PC-3 (cell line): ENCODE measurements around the gene YPEL3. TPM values are rescaled to one million over a fixed set of nuclear protein-coding genes. Genes with fewer than 3 reads are reported as not detected.

Source experiments
- ATAC-seq: fragments of 200-7000 bp; cut with Tn5 transposase; 2 replicates; pipeline ENCODE4 v1.9.1; 2020; ENCODE audit warnings: mild to moderate bottlenecking, moderate library complexity
- BruUV-seq: library from RNA; stranded (reverse); fragments of 400-500 nt; replicated peaks from 2 replicates; lab custom pipeline; 2021; lab: Mats Ljungman, UMichigan
- CTCF ChIA-PET: fragments of 300-600 bp; sonication (Branson Sonifier 250); formaldehyde crosslinking; loops from one replicate; lab custom pipeline; 2022; ENCODE audit warnings: antibody characterized with exemption; lab: Charles Lee
- POLR2A ChIA-PET: fragments of 300-600 bp; sonication (Branson Sonifier 250); formaldehyde crosslinking; loops from one replicate; lab custom pipeline; 2022; ENCODE audit warnings: antibody characterized with exemption; ENCODE audit not compliant: unreplicated experiment; lab: Charles Lee
- DNase-seq: peaks from one replicate; pipeline ENCODE4 v3.0.0-alpha.2; 2015
- H2AFZ ChIP-seq: fragments of 300-600 bp; sonication (generic); 2 replicates; pipeline ENCODE4 v1.6.0; 2016; ENCODE audit warnings: antibody characterized with exemption, low read length
- H3F3A ChIP-seq: fragments of 300-600 bp; sonication (generic); one replicate; pipeline ENCODE4 v1.6.0; 2017; ENCODE audit warnings: antibody characterized with exemption, low read length, control low read depth, mild to moderate bottlenecking; ENCODE audit not compliant: unreplicated experiment
- H3K27ac ChIP-seq: fragments of 300-600 bp; sonication (generic); 2 replicates; pipeline ENCODE4 v1.5.1; 2016; ENCODE audit warnings: mild to moderate bottlenecking, low read length
- H3K27me3 ChIP-seq: fragments of 300-600 bp; sonication (generic); 2 replicates; pipeline ENCODE4 v1.6.1; 2016; ENCODE audit warnings: low read length, mixed read lengths
- H3K36me3 ChIP-seq: fragments of 300-600 bp; sonication (generic); 2 replicates; pipeline ENCODE4 v1.6.1; 2016; ENCODE audit warnings: low read depth, mixed run types, low read length, mixed read lengths
- H3K4me1 ChIP-seq: fragments of 300-600 bp; sonication (generic); 2 replicates; pipeline ENCODE4 v1.5.1; 2016; ENCODE audit warnings: low read length; ENCODE audit not compliant: insufficient read depth
- H3K4me2 ChIP-seq: fragments of 300-600 bp; sonication (generic); 2 replicates; pipeline ENCODE4 v1.6.0; 2016; ENCODE audit warnings: low read length
- H3K4me3 ChIP-seq: fragments of 300-600 bp; sonication (generic); 2 replicates; pipeline ENCODE4 v1.5.1; 2016; ENCODE audit warnings: mild to moderate bottlenecking, low read length, mixed read lengths
- H3K79me2 ChIP-seq: fragments of 300-600 bp; sonication (generic); 2 replicates; pipeline ENCODE4 v1.6.1; 2017; ENCODE audit warnings: low read length, mixed read lengths
- H3K9ac ChIP-seq: fragments of 300-600 bp; sonication (generic); 2 replicates; pipeline ENCODE4 v1.6.0; 2016; ENCODE audit warnings: mild to moderate bottlenecking, low read length
- H3K9me2 ChIP-seq: fragments of 300-600 bp; sonication (generic); replicated peaks from 2 replicates; pipeline ENCODE4 v1.6.1; 2016; ENCODE audit warnings: mixed run types, low read length, mixed read lengths
- H3K9me3 ChIP-seq: fragments of 300-600 bp; sonication (generic); 2 replicates; pipeline ENCODE4 v1.6.1; 2016; ENCODE audit warnings: low read length, mixed read lengths
- H4K20me1 ChIP-seq: fragments of 300-600 bp; sonication (generic); 2 replicates; pipeline ENCODE4 v1.6.1; 2016; ENCODE audit warnings: low read length, mixed read lengths
- EZH2 ChIP-seq: fragments of 300-600 bp; sonication (generic); IDR thresholded peaks from one replicate; pipeline ENCODE4 v1.6.1; 2017; ENCODE audit warnings: antibody characterized with exemption, mild to moderate bottlenecking, low read length; ENCODE audit not compliant: unreplicated experiment
- EZH2phosphoT487 ChIP-seq: fragments of 300-600 bp; sonication (generic); IDR thresholded peaks from 2 replicates; pipeline ENCODE4 v1.6.1; 2018; ENCODE audit warnings: mild to moderate bottlenecking, antibody characterized with exemption, low read length, borderline replicate concordance
- intact Hi-C: fragments of 100-400 bp; cut with micrococcal nuclease; formaldehyde crosslinking; loops from 2 replicates; pipeline ENCODE4 v1.9.0; 2023
- total RNA-seq: library from RNA; depleted of rRNA; stranded (reverse); fragments of >200 nt; gene quantifications from 2 replicates; pipeline ENCODE4 v1.2.3, GENCODE V29; 2014
- TF ChIP-seq, protein P1 (sequence below): fragments of 300-600 bp; sonication (generic); conservative IDR thresholded peaks from 2 replicates; pipeline ENCODE4 v1.5.1; 2017; ENCODE audit warnings: antibody characterized with exemption, low read depth, mild to moderate bottlenecking, low read length

YPEL3 gene
- total RNA-seq, 1 experiment from 2014 or later = 7.7 TPM

DNA sequence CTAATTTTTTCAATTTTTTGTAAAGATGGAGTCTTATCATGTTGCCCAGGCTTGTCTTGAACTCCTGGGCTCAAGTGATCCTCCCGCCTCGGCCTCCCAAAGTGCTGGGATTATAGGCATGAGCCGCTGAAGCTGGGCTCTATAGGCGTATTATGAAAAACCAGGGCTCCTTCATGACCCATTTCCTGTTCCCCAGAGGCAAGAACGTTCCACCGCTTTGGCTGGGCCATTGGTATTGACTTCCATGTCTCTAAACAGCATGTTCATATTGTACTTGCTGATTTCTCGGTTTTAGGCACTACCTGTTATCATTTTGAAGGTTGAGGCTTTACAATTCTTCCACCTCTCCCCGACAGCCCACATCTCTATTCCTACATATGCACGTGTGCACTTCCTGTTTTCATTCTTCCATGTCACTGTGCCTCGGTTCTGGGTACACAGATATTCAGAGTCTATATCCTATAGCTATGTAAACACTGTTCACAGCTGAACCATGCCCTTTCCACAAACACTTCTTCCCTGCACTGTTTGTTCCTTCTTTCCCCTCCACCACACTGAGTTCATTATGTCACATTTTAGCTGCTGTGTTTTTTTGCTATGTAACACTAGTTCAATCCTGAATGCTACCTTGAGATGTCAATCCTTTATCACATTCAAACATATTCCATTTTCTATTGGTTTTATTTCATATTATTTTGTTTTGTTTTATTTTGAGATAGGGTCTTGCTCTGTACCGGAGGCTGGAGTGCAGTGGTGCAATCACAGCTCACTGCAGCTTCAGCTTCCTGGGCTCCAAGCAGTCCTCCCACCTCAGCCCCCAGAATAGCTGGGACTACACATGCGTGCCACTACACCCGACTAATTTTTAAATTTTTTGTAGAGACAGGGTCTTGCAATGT lies 43.8 kb upstream of the YPEL3 start:
- H3K9me3 ChIP-seq = no peaks in the 10 kb centered on the region
- DNase-seq = no peak
- intact Hi-C loops = no loop called here
- no peaks in the 10 kb centered on the region for H3F3A ChIP-seq
- no peak overlapping the region for H3K4me3 ChIP-seq
- no peaks in the 10 kb centered on the region for H3K79me2 ChIP-seq
- ChIA-PET CTCF (no interaction called here), POLR2A (no interaction called here)
- BruUV-seq = no TSS peak
- TF ChIP-seq, protein P1, sequence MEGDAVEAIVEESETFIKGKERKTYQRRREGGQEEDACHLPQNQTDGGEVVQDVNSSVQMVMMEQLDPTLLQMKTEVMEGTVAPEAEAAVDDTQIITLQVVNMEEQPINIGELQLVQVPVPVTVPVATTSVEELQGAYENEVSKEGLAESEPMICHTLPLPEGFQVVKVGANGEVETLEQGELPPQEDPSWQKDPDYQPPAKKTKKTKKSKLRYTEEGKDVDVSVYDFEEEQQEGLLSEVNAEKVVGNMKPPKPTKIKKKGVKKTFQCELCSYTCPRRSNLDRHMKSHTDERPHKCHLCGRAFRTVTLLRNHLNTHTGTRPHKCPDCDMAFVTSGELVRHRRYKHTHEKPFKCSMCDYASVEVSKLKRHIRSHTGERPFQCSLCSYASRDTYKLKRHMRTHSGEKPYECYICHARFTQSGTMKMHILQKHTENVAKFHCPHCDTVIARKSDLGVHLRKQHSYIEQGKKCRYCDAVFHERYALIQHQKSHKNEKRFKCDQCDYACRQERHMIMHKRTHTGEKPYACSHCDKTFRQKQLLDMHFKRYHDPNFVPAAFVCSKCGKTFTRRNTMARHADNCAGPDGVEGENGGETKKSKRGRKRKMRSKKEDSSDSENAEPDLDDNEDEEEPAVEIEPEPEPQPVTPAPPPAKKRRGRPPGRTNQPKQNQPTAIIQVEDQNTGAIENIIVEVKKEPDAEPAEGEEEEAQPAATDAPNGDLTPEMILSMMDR = no peak
- TF ChIP-seq EZH2phosphoT487 (no peak), EZH2 (no peak)
- H3K4me1 ChIP-seq = no peaks in the 10 kb centered on the region
- no peaks in the 10 kb centered on the region for H3K36me3 ChIP-seq
- H3K27ac ChIP-seq = no peak overlapping the region
- no peaks in the 10 kb centered on the region for H4K20me1 ChIP-seq
- H2AFZ ChIP-seq = no peak overlapping the region
- H3K4me2 ChIP-seq = no peak overlapping the region
- no peaks in the 10 kb centered on the region for H3K9me2 ChIP-seq
- ATAC-seq = no peak
- no peak overlapping the region for H3K9ac ChIP-seq
- H3K27me3 ChIP-seq = no peaks in the 10 kb centered on the region

DNA sequence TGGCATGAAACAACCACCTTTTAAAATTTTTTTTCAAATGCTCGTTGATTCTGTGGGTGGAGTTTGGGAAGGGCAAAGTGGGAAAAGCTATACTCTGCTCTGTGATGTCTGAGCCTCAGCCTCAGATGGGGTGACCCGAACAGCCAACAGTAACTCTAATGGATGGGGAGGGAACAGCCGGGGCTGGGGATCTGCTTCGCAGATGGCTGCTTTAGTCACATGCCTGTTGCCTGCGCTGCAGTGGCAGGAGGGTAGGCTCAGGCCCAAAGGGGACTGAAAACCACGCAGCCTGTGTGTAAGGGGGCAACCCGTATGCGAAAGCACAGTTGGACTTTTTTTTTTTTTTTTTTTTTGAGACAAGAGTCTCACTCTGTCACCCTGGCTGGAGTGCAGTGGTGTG lies 41.9 kb upstream of the YPEL3 start:
- no peak for TF ChIP-seq EZH2phosphoT487
- TF ChIP-seq EZH2 = no peak
- TF ChIP-seq, protein P1 = no peak
- no peaks in the 10 kb centered on the region for H3F3A ChIP-seq
- no peaks in the 10 kb centered on the region for H3K27me3 ChIP-seq
- no peak for ATAC-seq
- H3K4me2 ChIP-seq = no peak overlapping the region
- H3K9me3 ChIP-seq = no peaks in the 10 kb centered on the region
- no peaks in the 10 kb centered on the region for H3K36me3 ChIP-seq
- POLR2A ChIA-PET = no interaction called here
- H3K9me2 ChIP-seq = no peaks in the 10 kb centered on the region
- DNase-seq = no peak
- CTCF ChIA-PET = no interaction called here
- BruUV-seq = no TSS peak
- no peaks in the 10 kb centered on the region for H4K20me1 ChIP-seq
- H3K79me2 ChIP-seq = no peaks in the 10 kb centered on the region
- H3K4me3 ChIP-seq = no peak overlapping the region
- H3K4me1 ChIP-seq = no peaks in the 10 kb centered on the region
- H3K9ac ChIP-seq = no peak overlapping the region
- no peak overlapping the region for H2AFZ ChIP-seq
- intact Hi-C loops = no loop called here
- H3K27ac ChIP-seq = no peak overlapping the region
